ENCODE measurements around the gene PHF19.

The PHF19 gene

DNA sequence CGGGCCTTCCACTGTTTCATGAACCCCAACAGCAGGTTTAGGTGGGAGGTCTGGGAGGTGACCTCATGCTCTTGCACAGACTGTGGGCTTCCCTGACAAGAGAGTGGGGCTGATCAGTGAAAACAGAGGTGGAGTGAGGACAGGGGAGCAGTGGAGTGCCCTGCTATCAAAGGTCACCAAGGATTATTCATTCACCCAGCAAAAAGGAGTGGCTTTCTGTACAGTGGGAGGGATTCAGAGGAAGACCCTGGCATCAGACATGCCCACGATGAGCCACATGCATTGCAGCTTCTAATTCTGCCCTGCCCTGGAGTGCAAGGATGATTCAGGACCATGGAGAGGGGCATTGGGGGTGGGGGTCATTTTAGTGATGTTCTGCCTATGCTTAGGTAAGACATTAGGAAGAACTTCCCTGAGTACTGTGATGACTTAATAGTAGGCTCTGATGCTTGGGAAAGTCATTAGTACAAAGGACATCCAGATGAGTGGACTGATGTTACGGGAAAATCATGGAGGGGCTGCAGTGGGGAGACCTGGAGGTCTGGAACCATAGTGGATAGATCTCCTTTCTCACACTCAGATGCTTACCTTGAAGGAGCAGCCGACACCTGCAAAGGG, 36.8 kb upstream of the PHF19 start:
- DNase-seq (ENCODE audit: low spot score) = no peak

DNA sequence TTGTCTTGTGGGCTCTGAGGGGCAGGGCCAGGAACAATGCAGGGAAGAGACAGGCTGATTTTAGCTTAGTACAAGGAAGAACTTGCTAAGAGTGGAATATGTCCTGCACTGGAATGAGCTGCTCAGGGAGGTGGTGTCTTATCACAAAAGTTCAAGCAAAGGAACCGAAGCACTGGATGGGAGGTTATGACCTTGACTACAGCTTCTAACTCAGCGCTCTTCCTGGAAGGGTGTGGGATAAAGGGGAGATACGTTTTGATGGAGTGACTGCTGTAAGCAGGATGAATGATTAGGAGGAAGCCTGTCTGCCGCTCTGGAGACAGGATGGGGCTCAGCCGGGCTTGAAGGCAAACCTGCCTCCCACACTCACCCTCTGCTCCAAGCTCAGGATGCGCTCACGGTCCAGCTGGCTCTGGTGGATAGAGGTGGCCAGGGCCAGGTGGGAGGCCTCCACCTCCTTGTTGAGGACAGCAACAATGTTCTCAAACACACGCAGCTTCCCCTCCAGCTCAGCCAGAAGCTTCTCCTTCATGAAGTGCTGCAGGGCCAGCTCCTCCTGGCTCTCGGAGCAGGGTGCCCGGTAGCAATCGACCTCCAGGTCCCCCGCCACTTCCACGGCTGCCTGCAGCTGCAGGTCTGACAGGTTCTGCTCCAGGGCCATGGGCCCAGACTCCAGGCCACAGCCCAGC, 36.1 kb upstream of the PHF19 start:
- DNase-seq (ENCODE audit: low spot score) = no peak

DNA sequence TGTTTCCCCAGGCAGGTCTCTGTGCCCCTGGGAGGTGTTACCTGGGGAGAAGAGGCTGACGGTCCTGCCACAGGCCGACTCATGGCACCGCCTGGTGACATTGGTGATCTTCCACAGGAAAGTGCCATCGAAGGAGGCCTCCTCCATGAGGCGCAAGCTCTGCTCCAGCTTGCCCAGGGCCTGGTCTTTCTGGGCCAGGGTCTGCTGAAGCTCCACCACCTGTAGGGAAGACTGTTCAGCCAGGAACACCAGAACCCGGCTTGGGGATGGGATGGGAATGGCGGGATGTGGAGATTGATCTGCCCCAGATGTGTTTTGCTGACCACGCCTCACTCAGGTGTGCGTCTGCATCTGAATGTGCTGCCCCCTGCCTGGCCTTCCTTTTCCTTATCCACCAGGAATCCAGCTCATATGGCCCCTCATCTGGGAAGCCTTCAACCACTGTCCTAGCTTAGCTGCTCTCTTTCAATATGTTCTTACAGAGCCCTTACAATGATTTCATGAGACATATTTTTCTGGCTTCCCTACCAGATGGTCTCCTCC, 34.4 kb upstream of the PHF19 start:
- DNase-seq (ENCODE audit: low spot score) = no peak

DNA sequence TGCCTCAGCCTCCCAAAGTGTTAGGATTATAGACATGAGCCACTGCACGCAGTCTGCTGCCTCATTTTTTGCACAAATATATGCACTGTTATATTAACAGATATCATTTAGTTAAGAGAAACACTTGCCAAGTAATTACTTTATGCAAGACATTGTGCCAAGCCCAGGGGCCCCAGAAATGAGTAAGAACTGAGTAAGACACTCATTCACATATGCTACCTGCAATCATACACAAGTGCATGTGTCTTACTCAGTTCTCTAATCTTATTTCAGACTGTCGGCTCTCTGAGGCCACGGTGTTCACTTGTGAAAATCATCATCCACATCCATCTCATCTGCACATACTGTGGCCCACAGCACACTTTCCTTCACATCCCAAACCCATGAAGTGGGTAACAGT, 33.7 kb upstream of the PHF19 start:
- no peak for DNase-seq (ENCODE audit: low spot score)

DNA sequence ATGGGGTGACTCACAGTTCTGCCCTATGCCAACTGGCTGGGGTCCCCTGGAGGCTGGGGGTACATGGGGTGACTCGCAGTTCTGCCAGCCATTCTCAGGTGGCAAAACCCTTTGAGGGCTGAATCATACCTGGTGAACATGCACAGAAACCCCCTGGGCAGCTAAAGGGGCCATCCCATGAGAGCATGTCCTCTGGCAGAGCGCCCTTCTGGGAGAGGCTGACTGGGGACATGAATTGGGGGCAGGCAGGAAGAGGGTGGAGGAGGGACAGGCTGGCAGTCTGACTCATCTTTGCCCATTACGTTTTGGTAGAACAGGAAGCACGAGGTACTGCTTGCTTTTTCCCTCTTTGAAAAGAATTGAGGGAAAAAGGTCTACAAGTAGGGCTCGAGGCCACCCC, 32.9 kb upstream of the PHF19 start:
- DNase-seq (ENCODE audit: low spot score) = no peak

DNA sequence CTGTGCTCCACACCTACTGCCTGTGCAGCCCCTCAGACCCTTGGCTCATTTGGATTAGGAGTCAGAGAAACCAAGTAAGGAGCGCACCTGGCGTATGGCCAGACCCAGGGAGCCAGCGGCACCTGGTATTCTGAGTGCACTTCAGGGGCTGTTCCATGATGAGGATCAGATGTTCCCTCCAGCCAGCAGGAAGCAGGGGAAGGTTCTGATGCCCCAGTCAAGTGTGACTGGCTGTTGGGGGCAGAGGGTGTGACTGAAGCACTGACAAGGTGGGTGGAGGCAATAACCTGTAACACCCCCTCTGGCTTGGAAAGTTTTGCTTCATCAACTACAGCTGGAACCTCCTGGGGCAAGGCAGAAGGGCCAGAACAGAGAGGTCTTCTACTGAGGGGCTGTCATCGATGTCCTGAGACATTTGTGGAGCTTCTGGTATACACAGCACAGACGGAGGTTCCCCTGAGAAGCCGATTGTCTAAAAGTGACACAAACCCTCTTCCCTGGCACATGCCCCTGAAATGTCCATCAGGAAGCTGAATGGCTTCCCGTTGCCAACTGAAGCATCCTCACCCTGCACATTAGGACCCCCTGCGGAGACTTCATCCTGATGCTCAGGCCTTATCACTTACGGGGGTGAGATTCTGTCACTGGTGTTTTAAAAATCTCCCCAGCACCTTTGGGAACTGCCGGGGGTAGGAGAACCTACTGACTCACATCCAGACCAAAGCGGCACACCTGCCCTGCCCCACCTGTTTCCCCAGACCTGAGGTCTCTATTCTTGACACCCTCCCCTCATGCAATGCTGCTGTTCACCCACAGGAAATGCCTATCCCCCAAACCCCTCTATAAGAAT, 28.6 kb upstream of the PHF19 start:
- no peak for DNase-seq (ENCODE audit: low spot score)

DNA sequence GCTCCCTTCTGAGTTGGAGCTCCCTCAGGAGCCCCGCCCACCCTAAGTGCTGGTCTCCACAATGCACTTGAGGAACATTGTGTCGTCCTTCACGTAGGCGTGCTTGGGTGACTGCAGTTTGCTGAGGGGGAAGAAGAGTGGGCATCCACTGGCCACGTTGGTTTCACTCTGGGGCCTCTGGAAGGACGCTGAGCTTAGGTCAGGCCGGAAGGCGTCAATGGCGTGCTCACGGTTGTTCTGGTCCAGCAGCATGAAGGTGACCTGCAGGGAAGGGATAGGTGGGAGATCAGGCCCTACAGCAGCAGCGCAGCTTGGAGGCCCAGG, 28.0 kb upstream of the PHF19 start:
- DNase-seq (ENCODE audit: low spot score) = no peak

DNA sequence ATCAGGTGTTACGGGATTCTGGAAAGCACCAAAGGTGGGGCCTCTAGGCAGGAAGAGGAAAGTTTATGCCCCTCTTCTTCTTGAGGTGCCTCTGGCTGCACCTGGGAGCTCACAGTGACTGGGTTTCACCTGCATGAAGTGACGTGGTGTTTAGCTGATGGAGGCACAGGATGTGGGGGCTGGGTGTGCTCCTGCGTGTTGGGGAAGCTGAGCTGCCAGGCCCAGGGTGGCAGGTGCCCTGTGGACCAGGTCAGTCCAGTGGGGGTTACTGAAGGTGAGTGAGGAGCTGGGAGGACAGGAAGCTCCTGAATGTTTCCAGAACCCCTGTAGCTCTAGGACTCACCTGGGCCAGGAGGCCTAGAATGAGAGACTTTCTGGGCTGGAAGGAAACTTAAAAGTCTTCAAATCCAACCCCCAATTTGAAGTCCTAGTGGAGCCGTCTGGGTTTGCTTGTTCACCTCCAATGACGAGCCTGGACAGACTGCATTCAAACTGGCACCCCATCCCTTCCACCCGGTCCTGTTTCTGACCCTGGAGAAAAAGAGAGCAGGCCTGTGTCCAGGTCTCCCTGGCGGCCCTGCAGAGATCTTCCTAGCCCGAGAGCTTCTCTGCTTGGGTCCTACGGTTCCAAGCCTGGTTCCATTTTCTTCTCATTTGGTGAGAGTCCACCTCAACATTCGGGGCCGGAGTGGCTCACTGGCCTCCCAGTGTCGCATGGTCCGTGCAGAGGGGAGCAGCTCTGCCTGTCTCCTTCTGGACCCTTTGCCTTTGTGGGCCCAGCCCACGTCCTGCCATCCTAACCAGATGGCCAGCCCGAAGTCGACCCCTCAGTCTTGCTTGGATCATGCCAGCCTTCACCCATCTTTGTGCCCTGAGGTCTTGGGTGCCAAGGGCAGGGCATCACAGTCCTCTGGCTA, 27.3 kb upstream of the PHF19 start:
- no peak for DNase-seq (ENCODE audit: low spot score)

DNA sequence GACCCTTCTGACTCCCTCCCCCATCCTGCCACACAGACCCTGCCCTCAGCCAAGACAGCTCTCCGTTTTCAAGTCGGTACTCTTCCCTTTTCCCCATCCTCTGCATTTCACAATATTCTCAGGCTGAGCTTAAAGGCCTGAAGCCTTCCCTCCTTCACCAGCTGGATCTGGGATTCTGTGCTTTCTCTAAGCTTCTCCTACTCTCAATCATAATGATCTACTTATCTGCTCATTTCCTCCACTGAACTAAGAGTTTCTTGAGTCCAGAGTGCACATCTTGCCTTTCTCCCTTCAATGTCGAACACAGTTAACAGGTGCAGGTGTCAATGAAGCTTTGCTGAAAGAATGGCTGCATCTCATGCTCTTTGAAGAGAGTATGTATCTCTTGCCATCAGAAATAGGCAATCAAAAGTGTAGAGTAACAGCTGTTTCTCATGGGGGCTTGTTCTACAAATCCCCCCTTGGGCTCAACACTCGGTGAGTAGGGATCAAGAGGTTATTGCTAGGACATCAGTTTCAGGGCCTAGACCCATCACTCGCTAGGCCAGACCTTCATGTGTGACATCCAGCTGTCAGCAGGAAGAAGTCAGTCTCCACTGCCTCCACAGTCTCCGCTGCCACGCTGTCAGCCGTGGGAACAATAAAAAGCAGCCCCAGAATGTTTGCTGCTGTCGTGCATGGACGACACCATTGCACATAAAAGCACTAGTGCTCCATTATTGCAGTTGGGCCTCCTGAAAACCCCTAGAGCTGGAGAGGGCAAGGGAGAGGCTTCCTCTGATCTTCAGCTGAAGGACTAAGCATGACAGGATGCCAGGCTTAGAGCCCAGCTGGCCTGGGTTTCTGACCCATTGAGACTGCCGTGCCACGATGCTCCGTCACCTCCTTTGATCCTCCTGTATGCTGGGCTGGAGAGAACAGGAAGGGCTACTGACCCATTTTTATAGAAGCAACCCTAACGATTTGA, 25.9 kb upstream of the PHF19 start:
- no peak for DNase-seq (ENCODE audit: low spot score)

DNA sequence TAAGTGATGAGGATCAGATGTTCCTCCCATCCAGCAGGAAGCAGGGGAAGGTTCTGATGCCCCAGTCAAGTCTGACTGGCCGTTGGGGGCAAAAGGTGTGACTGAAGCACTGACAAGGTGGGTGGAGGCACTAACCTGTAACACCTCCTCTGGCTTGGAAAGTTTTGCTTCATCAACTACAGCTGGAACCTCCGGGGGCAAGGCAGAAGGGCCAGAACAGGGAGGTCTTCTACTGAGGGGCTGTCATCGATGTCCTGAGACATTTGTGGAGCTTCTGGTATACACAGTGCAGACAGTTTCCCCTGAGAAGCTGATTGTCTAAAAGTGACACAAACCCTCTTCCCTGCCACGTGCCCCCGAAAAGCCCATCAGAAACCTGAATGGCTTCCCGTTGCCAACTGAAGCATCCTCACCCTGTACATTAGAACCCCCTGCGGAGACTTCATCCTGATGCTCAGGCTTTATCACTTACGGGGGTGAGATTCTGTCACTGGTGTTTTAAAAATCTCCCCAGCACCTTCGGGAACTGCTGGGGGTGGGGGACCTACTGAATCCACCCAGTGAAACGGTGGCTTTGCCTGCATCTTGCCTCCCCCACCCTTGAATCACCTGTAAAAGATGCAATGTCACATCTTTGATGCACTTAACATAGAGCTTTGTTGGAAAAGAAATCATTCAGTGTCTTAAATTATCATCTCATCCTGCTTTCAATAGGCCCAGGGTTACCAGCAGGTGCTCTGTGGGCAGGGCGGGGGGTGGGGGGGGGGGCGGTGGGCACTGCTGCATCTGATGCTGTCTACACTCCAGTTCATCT, 25.0 kb upstream of the PHF19 start:
- DNase-seq (ENCODE audit: low spot score) = no peak

DNA sequence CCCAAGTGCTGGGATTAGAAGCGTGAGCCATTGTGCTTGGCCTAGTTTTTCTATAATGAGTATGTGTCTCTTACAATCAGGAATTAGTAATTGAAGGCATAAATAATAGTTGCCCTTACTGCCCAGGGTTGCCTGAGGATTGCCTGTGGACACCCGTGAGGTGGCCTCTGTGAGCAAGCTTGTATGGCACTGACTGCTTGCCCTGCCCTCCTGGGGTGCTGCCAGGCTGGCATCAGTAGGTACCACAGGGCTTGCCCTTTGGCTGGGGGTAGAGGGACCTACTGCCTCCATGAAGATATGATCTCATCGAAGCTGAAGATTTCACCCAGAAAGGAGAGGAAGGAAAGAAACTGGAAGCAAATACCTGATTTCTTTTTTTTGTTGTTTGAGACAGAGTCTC, 23.8 kb upstream of the PHF19 start:
- no peak for DNase-seq (ENCODE audit: low spot score)

DNA sequence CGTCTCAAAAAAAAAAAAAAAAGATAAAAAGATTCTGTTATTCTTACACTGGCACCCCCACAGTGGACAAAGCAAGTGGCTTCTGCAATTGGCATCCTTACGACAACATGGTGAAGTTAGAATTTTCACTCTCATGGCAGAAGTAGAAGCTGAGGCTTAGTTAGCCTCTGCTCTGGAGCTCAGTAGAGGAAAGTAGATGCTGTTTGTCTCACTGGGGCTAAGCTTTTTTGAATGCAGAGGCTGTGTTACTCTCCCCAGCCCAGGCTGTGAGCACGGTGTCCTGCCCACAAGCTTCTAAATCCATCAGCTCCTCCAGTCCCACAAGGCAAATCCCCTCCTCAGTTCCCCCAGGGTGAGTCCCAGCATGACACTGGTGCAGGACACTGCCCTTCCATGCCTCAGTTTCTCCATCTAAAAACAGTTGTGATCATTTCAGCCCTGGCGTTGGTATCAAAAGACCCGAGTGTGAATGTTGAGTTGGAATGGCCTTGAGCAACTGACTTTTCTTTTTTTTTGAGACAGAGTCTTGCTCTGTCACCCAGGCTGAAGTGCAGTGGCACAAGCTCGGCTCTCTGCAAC, 22.6 kb upstream of the PHF19 start:
- no peak for DNase-seq (ENCODE audit: low spot score)

DNA sequence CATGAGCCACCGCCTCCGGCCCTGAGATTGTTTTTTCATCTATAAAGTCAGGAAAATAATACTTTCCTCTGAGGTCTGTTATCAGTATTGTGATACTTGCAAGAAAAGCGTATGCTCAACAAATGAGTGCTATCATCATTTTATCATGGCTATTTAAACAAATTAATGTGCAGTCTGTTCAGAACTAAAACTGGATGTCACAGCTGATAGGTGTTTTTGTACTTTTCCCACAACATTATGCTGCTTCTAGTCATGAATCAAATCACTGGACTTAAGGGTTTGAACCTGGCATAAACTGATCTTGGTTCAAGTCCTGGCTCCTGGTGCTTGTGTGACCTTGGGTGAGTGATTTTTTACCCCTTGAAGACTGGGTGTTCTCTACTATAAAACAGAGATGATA, 21.4 kb upstream of the PHF19 start:
- no peak for DNase-seq (ENCODE audit: low spot score)

DNA sequence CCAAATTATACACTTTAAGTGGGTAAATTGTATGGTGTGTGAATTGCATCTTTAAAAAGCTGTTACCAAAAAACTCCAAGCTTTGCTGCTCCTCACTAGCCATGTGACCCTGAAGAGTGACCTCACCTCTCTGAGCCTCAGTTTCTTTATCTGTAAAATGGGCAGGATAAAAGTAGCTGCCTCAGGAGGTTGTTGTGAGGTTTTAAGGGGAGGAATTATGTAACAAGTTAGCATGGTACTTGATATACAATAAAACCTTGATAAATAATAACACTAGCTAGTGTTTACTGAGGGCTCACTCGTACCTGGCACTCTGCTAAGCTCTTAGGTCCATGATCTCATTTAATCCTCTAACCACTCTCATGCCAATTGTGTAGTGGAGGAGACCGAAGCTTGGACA, 19.0 kb upstream of the PHF19 start:
- no peak for DNase-seq (ENCODE audit: low spot score)

DNA sequence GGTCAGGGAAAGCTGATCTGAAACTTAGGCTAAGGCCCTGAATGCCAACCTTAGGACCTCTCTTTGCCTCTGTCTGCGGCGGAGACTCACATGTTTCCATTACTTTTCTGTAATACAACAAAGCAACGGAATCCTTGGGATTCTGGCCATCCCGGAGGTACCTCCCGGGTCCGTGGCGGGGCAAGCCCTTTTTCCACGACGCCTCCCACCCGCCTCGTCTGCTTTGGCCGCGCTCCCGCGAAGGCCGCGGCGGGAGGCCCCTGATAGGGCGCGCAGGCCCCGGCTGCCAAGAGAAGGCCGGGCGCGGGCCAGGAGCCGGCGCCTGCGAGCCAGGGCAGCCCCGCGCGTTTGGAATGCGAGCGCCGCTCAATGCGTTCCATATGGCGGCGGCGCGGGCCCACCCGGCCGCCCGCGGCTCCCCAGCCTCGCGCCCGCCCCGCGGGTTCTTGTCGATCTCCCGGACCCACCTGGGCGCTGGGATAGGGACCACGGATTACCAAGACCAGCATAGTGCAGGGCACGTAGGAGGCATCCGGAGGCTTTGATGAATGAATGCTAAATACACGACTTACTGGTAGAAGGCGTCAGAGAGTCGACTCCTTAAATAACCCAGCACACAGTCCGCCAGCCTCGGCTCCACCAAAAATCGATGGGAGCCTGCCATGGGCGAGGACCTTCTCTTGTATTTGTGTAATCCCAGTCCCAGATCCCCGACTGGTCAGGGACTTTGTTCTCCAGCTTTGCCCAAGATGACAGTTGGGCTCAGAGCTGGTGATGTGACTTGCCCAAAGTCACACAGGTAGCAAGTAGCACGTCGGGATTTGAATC, 17.5 kb upstream of the PHF19 start:
- DNase-seq (ENCODE audit: low spot score) = no peak

DNA sequence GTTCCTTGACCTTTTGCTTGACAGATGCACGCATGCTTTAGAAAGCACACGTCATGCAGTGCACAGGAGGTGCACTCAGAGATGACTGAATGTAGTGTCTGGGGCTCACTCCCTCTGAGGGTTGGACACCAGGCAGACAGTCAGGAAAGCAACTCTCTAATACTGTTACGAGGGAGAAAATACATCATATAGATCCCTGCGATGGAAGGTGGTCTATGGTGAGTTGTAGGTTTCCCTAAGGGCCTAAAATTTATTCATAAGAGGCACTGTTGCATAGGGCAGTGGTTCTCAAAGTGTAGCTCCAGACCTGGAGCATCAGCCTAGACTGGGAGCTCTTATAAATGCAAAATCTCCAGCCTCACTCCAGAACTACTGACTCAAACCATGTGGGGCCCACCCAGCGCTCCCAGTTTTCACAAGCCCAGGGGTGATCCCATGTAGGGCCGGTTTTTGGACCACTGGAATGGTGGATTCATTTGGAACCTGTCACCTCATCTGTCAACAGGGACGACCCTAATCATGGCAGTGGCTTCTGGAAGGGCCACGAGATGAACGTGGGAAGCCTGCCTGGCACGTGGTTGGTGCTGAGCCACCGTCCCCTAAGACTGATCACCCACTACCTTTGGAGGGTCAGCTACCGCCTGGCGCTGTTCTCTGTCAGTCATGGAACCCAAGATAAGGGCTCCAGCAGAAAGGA, 16.8 kb upstream of the PHF19 start:
- no peak for DNase-seq (ENCODE audit: low spot score)

DNA sequence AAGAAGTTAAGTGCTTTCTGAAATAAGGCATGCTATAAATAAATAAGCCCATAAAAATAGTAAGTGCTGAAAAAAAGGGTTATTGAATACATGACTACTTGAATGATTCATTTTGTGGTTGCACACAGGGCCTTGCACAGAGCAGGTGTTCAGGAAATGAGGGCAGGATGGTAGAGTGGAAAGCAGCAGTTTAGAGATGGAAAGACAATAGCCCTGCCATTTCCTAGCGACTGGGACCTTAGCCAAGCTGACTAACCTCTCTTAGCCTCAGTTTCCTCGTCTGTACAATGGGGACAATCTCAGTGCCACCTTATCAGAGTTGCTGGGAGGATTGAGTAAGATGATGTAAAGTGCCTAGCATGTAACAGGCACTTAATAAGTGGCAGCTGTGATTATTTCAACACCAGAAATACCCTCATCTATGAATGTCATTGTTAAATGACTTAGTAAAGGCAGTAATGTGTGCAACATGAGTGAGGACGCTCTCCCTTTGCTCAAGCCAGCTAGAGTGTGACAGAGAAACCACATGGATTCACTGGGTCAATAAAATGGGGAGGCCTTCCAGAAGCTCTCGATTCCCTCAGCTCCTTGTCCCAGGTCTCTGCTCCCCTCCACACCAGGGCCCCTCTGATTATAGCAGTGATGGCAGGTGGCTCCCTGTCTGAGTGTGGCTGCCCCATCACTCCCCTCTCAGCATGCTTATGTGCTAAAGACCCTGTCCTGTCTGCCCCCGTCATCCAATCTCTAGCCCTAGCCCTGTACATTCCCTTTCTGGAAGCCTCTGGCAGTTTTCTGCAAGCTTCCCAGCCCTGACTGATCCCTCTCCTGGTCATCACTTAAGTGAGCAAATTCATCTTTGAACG, 16.0 kb upstream of the PHF19 start:
- no peak for DNase-seq (ENCODE audit: low spot score)
